ENCODE data around the gene GKAP1.
A peak's percentile ranks its signal among the peaks of the same experiment; 100 is the strongest.
"Not testable (repeated sequence)": the region's sequence is repeated elsewhere in the genome, so short reads cannot be mapped to it uniquely, and the experiment has no call there.

The GKAP1 gene

DNA sequence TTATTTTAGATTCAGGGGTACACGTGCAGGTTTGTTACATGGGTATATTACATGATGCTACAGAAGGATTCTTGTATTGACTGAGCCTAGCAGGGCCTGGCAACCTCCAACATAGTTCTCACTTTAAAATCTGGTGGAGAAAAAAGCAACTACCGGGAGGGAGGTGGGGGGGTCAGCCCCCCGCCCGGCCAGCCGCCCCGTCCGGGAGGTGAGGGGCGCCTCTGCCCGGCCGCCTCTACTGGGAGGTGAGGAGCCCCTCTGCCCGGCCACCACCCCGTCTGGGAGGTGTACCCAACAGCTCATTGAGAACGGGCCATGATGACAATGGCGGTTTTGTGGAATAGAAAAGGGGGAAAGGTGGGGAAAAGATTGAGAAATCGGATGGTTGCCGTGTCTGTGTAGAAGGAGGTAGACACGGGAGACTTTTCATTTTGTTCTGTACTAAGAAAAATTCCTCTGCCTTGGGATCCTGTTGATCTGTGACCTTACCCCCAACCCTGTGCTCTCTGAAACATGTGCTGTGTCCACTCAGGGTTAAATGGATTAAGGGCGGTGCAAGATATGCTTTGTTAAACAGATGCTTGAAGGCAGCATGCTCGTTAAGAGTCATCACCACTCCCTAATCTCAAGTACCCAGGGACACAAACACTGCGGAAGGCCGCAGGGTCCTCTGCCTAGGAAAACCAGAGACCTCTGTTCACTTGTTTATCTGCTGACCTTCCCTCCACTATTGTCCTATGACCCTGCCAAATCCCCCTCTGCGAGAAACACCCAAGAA lies 88.8 kb downstream of the GKAP1 start:
- not testable (repeated sequence) for DNase-seq

DNA sequence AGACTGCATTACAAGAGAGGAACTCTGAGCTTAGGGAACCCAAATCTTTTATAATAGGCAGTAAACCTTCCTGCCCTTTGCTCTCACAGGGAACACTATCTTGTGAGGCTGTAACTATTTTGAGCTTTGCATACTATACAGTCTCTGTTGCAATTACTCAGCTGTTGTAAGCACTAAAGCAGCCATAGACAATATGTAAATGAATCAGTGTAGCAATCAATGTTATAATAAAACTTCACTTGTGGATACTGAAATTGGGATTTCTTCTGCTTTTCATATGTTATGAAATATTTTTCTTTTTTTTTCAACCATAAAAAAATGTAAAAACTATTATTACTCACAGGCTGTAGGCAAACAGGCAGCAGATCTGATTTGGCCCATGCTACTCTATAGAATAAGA lies 93.1 kb downstream of the GKAP1 start:
- no peak for DNase-seq

DNA sequence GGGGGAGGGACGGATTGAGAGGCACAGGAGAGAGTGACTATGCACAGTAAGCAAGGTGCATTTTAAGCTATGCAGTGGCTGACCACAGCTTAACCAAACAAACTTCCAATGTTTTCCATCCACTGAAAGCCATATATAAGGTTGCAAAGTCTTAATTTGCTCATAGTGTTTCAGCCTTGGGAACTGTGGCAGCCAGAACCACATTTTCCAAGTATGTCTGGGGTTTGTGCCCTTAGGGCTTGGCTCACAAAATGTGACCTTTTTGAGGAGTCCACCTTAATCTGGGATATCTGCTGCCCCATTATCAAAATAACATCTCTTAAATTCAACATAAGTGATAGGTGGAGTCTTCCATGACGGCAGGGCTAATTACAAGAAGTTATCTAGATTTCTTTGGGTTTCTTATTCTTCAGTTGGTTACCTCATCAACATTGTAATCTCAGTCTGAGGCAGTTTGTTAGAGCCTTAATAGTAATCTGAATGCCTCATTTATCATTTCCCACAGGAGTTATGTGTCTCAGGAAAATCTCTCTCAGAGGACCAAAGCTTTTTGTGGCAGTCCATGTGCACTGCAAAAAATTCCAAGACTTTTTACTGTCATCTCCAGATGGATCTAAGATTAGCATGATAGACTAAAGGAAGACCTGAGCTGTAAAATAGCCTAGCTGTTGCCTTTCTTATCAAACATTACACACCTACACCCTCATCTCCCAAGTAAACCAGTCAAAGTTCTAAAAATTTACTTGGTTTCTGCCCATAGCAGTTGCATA lies 94.7 kb downstream of the GKAP1 start:
- no peak for DNase-seq

DNA sequence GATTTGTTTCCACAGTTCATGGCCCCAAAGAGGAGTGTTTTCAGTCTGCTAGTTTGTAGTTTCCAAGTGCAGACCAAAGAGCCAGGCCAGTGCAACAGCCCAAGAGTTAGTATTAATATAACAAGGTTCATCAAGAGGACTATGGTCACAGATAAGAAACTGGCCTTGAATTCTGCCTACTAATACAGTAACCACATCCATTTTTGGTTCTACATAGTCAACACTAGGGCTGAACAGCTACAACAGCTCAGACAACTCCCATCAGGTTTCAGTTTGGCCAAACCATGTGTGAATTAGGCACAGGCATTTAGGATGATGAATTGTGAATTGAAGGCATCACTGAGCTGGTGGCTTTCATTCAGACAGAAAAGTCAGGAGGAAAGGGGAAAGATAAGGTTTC lies 96.1 kb downstream of the GKAP1 start:
- no peak for DNase-seq

DNA sequence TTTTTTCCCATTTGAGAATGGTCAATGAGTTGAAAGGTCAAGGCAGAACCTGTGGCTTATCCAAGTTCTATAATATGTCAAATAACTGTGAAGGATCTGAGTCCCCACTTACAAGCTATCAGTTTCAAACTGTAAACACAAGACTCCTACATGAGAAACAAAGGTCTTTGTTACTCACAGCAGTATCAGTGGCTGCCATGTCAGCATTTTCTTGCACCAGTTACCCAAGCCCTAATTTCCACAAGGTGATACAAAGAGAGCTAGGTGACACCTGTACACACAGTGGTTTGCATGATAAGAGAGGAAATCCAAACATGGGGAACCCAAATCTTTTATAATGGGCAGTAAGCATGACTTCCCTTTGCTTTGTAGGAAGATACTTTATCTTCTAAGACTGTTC lies 101.8 kb downstream of the GKAP1 start:
- DNase-seq: no peak

DNA sequence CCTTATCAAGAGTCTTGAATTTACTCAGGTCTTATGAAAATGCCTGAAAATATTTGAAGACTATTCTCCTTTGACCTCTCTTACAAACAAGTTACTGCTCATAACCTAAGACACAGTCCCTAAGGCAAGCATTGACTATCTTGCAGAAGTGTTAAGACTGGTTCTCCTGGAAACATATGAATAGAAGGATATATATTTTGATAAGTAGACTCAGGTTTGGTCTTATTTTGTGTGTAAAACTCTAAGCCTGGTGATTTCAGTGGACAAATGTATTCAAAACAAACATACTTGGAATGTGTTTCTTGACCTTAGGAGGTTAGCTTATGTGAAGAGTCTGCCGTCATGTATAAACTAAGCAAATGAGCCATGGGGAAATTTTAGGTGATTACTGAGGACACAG lies 102.3 kb downstream of the GKAP1 start:
- no peak for DNase-seq

DNA sequence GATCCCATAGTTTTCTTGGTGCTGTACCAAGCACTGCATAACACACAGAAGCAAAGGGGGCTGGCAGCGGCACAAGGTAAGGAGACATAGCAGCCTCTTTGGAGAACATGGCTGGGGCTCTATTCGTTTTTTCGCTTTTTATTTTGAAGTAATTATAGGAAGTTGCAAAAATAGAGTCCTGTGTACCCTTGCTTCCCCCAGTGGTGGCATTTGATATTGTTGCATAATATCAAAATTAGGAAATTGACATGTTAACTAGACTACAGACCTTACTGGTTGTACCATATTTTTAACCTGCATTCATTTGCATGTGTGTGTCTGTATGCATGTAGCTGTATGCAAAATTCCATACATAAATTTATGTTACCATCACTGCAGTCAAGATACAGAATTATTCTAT lies 103.2 kb downstream of the GKAP1 start:
- no peak for DNase-seq

DNA sequence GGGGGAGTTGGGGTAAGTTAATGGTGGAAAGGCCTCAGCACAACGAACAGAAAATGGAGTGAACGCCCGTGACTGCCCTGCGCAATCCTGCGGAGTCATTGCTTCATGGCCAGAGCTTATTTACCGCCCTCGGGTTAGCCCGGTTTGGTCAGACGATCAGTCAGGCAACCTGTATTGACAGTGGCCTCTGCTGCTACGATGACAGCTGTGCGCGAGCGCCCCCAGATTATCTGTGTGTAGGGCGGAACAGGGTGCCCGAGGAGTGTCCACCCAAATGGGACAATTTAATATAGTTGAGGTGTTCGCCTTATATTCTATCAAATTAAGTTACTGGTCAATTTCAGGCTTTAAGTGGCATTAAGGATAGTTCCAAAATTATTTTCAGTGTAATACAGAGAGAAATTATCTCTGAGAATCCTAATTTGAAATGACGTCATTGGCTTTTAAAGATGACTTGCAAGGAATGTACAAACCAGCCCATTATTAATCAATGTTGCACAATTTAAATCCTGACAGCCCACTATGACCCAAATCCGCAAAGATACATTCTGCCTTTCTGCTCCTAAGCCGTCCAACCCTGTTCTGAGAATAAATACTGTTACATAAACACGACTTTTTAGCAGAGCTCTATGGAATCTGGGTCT lies 108.9 kb downstream of the GKAP1 start:
- peak; percentile 57 for DNase-seq

DNA sequence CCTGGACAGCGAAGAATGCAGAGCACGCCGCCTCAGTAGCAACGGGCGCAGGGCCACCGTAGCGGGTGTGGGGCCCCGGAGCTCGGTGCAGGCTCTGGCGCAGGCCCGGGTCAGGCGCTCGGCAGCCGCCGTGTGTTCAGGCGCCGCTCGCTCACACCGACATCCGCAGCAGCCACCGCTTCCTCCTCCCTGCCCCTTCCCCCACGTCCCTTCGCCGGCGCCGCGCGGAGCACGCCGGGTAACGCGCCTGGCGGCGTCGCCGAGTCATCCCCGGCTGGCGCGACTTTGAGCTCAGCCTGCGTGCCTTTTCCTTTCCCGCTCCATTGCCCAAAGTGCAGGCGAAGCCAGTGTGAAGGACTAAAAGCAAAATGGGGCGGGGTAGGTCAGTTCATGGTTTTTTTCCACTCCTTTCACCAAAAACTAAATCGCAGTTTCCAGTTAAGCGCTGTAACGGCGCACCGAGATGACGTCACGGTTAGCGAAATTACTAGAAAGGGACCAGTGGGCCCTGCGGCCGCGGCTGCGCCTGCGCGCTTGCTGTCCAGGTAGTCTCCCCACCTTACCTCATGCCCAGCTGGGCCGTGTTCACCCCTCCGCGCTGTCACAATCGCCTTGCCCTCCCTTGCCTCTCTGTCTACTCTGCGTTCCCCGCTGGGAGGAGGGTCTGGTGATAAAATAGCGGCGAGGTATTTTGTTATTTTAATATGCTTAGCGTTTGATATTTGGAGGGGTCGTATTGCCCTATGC lies 109.6 kb downstream of the GKAP1 start, which contains the start of gene UBQLN1:
TSS of gene UBQLN1 (minus strand) at position 191 of the 747 bp plus-strand sequence. CDS start 279 bp downstream, outside the sequence.
- peak; percentile 86 for DNase-seq

DNA sequence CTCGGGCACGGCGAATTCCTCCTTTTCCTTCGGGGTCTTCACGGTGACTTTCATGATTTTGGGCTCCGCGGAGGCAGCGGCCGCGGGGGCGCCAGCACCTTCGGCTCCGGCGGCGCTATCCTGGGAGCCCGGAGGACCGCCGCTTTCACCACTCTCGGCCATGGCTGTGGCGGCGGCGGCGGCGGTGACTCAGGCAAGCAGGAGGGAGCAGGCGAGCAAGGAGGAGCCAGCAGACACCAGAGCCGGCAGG lies 110.1 kb downstream of the GKAP1 start:
- peak; percentile 79 for DNase-seq

DNA sequence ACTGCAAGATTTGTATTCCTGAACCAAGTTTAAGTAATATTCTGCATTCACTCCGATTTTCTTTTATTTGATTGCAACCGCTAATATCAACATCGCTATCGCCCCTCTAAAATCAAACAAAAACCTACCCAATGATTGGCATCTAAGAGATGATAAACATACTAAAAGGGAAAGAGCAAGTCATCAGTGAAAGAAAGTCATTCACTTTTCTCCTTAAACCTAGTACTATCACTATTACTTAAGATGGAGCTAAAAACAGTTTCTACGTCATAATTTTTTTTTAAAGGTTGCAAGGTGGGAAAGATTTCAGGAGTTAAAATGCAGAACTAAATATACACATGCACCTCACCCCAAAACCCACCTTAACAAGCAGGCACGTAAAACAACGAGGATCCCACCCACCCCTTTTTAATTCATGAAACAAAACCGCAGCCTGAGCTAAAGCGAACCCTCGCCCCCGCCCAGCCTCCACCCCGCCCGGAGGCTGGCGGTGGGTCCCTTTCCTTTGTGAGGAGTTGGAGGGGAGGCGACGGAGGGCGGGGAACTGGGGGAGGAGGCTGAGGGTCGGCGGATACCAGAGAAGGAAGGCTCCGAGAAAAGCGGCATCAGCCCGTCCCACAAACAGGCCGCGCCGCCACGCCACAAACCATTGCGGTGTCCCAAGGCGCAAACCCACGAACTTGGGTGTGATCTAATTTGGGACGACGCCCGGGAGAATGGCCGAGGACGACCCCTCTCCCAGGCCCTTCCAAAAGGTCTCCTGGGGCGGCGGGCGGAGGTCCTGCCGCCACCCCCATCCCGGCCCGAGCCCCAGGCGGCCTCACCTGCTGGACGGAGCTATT lies 110.7 kb downstream of the GKAP1 start:
- peak; percentile 11 for DNase-seq

DNA sequence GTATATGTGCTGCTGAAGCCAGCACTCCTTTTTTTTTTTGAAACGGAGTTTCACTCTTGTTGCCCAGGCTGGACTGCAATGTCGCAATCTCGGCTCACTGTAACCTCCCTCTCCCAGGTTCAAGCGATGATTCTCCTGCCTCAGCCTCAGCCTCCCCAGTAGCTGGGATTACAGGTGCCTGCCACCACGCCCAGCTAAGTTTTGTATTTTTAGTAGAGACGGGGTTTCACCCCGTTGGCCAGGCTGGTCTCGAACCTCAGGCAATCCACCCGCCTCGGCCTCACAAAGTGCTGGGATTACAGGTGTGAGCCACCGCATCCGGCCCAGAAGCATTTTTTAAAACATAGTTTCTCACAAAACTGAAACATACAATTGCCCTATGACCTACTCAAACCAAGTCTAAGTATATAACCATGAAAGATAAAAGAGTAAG lies 112.3 kb downstream of the GKAP1 start:
- DNase-seq: not testable (repeated sequence)

DNA sequence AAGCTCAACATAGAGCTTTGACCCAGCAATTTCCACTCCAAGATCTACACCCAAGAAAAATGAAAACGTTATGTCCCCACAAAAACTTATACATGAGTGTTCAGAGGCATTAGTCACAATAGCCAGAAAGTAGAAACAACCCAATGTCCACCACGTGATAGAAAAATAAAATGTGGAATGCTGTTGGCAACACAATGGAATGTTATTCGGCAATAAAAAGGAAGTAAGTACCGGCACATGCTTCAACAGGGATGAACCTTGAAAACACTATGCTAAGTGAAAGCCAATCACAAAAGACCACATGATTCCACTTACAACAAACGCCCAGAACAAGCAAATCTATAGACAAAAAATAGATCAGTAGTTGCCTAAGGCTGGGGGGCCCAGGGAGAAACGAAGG lies 115.8 kb downstream of the GKAP1 start:
- peak; percentile 87 for DNase-seq

DNA sequence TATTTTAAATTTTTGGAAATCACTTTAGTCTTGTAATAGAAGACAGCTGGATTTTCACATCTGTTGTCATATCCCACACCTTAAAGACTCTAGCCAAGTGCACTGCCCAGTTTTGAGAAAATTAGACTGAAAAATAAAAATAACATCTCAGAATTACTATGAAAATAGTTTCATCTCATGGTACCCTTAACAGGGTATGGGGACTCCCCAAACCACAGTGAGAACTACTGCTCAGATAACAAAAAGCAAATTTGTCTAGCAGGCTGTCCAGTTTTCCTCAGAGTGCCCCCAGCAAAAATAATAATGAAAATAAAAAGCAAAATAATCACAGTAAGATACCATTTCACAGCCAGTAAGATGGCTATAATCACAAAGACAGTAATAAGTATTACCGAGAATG lies 116.3 kb downstream of the GKAP1 start:
- DNase-seq: no peak

DNA sequence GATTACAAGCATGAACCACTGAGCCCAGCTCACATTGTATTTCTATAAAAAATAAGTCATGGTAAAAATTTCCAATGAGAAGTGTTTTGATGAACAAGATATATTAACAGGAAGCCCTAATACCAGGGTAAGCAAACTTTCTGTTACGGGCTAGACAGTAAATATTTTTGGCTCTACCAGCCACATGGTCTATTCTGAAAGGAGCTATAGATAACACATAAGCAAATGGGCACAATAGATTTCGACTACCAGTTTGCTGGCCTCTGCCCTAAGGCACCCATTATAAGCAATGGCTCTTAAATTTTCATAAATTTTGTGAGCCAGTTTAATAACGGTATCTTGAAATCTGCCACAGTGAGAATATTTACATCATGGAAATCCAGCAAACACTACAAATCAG lies 118.0 kb downstream of the GKAP1 start:
- no peak for DNase-seq

DNA sequence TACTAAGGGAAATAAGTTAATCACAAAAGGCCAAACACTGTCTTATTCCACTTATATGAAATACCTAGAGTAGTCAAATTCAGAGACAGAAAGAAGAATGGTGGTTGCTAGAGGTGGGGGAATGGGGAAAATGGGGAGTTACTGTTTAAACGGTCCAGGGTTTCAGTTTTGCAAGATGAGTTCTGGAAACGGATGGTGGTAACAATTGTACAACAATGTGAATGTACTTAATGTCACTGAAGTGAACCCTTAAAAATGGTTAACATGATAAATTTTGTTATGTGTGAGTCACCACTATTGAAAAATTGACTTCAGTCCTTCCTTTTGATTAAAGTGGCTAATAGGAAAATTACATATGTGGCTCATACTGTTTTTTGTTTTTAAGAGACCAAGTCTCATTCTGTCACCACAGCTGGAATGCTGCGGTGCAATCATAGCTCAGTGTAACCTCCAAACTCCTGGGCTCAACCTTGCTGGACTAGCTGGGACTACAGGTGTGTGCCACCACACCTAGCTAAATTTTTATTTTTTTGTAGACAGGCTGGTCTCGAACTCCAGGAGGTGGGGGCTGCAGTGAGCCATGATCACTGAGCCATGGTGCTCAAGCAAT lies 118.5 kb downstream of the GKAP1 start:
- DNase-seq: no peak

DNA sequence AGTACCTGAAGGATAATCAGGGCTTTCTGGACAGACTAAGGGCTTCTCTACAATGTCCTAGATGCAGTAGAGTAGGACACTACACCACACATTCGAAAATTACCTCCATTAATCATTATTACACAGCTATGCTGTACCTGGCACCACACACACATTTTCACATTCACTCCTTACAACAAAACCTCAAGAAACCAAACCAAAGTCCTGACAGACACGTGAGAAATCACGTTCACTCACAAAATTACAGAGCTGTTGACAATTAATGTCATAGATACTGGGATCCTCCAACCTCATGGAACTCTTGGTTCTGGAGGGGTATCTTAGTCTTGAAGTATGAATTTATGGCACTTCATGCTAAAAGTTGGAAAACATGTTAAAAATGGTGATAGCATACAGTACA lies 126.1 kb downstream of the GKAP1 start:
- no peak for DNase-seq
